ENCODE results near the gene ADAM22.

DNA sequence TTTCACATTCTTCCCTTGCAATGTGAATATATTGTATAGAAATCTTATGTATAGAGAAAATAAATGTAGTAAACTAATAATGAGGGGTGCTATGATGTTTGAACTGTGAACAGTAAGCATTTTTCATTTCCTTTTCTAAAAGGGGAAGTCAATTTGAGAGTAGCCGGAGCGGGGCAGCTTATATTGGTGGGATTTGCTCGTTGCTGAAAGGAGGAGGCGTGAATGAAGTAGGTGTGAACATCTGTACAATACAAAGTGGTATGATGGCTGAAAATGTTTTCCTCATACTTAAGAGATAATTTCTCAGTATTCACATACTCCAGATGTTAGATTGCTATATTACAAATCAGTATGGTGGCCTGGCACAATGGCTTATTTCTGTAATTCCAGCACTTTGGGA, 198.7 kb downstream of the ADAM22 start:
- TF ChIP-seq, protein P1, sequence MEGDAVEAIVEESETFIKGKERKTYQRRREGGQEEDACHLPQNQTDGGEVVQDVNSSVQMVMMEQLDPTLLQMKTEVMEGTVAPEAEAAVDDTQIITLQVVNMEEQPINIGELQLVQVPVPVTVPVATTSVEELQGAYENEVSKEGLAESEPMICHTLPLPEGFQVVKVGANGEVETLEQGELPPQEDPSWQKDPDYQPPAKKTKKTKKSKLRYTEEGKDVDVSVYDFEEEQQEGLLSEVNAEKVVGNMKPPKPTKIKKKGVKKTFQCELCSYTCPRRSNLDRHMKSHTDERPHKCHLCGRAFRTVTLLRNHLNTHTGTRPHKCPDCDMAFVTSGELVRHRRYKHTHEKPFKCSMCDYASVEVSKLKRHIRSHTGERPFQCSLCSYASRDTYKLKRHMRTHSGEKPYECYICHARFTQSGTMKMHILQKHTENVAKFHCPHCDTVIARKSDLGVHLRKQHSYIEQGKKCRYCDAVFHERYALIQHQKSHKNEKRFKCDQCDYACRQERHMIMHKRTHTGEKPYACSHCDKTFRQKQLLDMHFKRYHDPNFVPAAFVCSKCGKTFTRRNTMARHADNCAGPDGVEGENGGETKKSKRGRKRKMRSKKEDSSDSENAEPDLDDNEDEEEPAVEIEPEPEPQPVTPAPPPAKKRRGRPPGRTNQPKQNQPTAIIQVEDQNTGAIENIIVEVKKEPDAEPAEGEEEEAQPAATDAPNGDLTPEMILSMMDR (IDR thresholded peaks at IDR 0.05; ENCODE audit: poor library complexity) = no peak
- TF ChIP-seq EZH2 (IDR thresholded peaks at IDR 0.05; ENCODE audit: borderline replicate concordance) (no peak), EZH2phosphoT487 (IDR thresholded peaks at IDR 0.05; ENCODE audit: low read depth, severe bottlenecking, unreplicated experiment) (no peak)

Measured in hepatocyte (in vitro differentiated cells).